HG02588 (cell line): ENCODE results near the gene CDH4.

Source experiments
- ATAC-seq: cut with Tn5 transposase; IDR thresholded peaks from one replicate; pipeline ENCODE4 v1.9.1; 2021; ENCODE audit warnings: mild to moderate bottlenecking, moderate library complexity; ENCODE audit not compliant: unreplicated experiment

The CDH4 gene

DNA sequence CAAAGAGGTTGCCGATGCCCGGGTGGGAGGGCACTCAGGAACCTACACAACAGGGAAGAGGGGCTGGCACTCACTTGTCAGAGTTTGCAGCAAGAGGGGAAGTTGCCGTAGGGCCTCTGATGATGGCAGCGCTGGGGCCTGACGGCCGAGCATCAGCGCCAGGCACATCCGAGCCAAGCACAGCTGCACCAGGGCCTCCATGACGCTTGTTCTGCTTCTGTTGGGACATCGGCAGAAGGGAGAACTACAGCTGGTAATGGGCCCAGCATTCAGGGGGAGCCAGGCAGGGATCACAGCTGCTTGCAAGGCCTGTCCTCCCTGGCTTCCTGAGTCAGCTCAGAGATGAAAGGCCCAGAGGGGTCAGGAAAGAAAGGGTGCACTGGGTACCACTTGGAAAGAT, 367.7 kb downstream of the CDH4 start:
- no peak for ATAC-seq

DNA sequence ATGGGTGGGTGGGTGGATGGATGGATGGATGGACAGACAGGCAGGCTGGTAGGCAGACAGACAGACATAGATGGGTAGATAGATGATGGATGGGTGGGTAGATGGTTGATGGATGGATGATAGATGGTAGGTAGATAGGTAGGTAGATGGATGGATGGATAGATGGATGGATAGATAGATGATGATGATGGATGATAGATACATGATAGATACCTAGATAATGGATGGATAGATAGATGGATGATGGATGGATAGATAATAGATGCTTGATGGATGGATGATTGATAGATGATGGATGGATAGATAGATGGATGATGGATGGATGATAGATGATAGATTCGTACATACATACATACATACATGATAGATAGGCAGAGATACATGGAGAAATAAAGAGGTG, 368.1 kb downstream of the CDH4 start:
- ATAC-seq: no peak

DNA sequence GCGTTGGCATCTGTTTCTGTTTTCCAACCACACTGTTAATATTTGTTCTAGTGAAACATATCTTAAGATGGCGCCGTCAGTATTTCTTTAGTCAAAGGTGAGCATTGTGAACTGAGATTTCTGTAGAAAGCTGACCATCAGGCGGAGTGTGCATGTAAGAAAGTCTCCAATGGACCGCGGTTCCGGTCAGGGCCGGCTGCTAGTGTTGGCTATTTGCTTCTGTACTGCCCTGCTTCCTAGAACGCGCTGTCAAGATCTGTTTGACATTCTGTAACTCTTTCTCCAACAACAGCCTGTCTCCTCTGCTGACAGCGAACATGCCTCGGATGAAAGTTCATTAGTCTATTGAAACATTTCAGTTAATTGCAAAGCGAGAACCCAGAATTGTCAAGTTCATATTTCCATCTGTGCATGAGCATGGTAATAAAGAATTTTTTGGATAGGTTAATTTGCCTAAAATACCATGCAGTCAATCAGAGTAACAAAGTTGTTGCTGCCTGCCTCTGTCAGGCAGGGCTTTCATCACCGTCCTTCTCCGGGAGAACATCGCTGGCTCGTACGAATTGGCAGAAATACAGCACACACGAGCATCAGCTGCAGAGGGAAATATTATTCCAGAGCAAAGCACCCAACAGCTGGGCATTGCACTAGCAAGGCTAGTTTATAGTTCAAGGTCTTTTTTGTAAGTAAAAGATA, 369.1 kb downstream of the CDH4 start:
- no peak for ATAC-seq

DNA sequence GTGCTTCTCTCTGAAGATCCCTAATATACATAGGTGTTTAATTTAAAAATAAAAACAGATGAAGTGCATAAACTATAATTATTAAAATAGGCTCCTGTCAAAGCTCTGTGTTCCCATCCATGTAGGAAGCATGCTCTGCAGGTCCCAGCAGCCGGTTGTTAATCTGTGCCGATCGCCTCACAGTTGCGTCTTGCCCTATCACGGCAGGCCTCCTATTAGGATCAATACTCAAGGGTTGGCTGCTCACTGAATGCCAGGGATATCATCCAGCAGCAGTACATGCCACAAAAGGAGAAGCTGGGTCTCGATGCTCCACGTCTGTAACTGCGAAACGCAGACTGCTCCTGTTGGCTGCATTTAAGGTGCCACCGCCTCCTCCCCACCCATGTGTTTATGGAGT, 369.8 kb downstream of the CDH4 start:
- ATAC-seq: no peak

DNA sequence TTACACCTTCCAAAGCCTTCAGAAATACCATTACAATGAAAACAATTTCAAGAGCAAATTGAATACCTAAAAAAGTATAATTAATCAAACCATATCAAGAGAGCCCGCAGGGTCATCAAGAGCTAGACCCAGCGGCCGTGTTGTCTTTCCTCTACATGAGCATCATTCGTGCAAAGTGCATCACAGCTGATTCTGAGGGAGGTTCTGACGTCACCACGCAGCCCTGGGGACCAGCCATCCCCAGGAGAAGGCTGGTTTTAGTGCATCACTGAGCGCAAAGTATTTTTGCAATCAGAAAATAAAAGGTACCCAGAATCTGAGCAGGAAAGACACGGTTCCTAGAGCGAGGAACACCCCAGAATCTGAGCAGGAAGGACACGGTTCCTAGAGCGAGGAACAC, 371.4 kb downstream of the CDH4 start:
- ATAC-seq: no peak

DNA sequence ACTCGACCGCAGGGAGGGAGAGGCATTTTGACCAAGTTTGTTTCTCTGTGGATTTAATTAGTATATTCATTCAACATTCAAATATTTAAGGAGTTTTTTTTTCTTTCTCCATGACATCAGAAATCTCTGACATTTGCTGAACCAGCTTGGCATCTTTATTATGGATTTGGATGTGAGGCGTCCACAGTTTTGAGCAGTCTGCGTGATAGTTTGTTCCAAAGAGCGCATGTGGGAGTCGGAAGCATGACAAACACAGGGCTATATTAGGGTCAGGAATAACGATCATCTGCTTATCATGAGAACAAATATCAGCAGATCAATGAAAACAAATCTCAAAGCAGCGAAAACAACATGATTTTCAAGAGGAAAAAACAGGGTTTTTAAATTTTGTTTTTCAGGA, 373.2 kb downstream of the CDH4 start:
- ATAC-seq: no peak

DNA sequence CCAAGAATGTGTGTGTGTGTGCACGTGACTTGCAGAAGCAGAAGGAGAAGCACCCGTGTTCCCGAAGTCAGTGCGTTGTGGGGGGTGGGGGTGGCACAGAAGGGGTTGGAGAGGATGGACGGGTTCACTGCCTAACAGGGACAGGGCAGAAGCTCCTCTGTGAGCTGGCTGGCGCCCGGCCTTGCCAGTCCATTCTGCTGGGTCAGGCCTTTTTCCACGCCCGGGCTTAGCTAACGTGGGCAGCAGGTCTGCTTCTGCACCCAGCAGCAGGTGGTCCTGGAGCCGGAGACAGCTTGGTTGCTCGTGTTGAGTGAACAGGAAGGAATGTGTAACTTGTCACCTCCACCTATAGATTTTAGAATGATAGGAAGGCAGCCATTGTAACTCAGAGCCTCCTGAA, 374.4 kb downstream of the CDH4 start:
- no peak for ATAC-seq

DNA sequence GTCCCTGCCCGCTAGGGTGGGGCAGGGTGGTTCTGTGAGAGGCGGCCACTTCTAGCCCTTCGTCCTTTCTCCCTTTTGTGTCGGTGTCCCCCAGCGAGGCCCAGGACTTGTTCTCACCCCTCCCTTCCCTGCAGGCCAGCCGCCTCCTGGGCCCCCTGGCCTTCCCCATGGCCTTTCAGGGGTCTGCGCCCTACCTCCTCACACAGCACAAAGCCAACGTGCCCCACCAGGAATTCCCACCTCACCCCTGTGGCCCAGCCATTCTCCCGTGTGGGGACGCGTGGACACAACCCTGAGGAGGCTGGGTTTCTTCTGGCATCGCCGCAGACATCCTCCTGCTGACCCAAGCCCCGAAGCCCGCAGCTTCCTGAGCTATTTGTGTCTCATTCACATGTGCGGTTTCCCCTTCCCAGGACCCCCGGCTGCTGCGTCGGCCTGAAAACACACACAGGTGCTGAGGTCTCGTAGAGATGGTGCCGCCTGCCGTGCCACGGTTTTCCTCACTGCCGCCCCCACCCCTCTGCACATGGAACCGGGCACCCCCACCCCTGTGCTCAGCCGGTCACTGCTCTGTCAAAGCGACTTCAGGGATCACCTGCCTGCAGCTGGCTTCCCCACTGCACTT, 375.8 kb downstream of the CDH4 start:
- ATAC-seq: no peak

DNA sequence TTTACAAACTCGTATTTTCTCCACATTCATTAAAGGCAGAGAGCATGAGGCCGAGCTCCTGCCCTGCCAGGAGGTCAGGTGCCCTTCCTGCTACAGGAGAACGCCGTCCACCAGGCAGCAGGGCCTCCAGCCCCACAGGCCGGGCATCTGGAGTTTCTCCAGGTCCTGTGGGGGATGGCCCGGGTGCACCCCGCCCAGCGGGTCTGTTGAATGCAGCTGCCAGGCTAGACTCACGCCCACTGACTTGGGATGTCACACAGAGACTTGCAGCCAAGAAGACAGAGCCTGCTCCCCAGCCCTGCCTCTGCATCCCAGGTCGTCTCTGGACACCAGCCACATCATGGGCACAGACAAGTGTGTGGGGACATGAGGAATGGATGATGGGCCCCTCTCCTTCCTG, 376.4 kb downstream of the CDH4 start:
- no peak for ATAC-seq

DNA sequence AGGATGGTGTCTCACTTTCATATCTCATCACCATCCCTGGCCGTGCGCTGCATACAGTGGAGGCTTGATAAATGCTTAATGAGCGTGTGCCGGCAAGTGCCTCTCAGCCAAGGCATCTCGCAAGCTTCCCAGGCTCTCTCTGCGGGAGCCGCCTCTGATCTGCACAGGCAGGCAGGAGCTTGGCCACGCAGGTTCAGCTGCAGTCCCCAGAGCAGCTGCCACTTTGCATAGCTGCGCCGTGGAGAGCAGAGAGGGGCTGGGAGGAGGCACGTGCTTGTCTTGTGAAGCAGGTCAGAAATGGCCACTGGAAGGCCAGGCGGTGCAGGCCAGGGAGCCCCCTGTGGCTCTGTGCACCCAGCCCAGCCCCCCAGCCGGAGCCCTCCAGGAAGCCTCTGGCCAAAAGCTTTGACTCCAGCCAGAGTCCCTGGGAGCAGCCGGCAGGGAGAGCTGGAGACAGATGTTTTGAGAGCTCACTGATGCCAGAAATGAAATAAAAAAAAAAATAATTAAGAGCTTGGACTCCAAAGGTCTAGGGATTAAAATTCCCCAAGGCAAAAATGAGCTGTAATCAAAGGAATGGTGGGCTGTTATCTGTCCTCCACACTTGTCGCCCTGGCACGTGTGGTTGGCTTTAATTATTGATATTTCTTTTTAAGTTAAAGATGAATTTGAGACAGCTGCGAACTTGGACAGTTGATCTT, 377.0 kb downstream of the CDH4 start:
- ATAC-seq: no peak

DNA sequence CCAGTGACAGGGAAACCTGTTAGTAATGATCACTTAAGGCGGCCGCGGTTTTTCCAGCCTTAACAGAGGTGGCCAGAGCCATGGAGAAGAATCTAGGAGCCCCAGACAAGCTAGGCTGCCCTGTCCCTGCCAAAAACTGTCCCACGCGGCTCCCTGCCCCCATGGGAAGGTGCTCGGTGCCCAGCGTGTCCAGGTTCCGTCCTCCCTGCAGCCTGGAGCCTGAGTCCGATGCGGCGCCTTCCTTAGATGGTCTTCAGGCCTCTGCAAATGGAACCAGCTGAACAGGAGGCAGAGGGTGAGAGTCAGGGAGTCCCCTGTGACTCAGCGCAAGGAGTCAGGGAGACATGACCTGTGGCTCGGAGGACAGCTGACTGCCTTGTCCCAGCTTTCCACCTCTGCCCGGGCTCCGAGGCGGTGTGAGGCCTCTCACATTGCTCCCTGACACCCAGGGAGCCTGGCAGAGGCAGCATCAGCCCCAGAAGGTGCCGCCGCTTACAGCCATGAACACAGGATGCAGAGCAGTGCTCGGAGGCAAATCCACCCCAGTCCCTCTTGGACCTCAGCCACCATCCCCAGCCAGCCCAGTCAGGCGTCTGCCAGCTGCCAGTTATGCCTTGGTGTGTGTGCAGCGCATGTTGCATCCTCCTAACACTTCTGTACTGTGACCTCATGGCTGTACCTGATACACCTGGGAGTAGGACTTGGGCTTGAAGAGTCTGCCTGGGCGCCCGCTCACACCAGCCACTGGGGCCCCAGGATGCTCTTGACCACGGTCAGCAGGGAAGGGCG, 377.7 kb downstream of the CDH4 start:
- ATAC-seq: no peak

DNA sequence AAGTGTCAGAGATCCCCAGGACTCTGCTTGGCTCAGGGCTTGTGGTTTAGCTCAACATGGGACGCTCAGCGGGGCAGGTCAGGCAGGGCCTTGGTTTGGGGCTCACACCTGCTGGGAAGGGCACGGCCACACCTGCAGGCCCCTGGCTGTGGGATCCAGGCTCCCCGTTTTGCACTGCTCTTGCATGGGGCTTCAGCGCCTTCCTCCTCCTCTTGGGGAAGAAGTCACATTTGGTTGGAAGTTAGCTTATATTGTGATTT, 378.3 kb downstream of the CDH4 start:
- no peak for ATAC-seq

DNA sequence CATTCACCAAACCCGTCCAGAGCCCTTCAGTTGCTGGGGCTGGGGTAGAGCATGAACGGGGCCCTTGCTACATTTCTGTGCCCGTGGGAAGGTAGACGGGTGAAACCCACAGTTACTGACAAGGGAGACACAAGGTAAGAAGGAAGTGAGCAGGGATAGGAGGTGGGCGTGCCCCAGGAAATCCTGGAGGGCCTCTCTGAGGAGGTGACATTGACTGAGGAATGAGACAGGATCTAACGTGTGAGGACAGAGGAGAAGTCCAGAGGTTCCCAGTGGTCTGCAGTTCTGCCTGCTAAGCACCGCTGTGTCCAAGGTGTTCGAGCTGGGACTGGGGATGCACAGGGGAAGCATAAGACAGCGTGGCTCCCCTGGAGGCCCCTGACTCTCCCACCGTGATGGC, 378.8 kb downstream of the CDH4 start:
- ATAC-seq: no peak

DNA sequence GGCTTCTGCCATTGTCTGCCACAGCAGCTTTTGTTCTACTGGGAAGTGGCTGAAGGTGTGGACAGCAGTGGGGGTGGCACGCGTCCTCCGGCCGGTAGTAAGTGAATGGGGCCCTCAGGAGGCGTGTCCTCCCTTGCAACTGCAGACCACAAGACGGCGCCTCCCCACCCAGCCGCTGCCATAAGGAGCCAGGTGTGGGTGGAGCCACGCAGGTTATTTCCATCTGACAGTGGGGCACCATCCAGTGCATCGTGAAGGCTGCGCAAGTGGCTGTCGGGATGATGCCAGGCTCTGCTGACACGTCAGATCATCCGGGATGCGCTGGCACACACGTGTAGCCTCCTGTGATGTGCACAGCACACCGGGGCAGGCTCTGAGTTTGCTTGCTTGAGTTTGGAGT, 379.7 kb downstream of the CDH4 start:
- ATAC-seq: no peak

DNA sequence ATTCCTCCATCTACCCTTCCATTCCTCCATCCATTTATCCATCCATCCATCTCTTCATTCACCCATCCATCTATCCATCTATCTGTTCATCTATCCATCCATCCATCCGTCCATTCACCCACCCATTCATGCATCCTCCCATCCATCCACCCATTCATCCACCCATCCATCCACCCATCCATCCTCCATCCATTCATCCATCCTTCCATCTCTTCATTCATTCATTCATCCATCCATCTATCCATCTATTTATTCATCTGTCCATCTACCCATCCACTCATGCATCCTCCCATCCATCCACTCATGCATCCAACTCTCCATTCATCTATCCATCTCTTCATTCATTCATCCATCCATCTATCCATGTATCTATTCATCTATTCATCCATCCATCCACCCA, 380.9 kb downstream of the CDH4 start:
- no peak for ATAC-seq

DNA sequence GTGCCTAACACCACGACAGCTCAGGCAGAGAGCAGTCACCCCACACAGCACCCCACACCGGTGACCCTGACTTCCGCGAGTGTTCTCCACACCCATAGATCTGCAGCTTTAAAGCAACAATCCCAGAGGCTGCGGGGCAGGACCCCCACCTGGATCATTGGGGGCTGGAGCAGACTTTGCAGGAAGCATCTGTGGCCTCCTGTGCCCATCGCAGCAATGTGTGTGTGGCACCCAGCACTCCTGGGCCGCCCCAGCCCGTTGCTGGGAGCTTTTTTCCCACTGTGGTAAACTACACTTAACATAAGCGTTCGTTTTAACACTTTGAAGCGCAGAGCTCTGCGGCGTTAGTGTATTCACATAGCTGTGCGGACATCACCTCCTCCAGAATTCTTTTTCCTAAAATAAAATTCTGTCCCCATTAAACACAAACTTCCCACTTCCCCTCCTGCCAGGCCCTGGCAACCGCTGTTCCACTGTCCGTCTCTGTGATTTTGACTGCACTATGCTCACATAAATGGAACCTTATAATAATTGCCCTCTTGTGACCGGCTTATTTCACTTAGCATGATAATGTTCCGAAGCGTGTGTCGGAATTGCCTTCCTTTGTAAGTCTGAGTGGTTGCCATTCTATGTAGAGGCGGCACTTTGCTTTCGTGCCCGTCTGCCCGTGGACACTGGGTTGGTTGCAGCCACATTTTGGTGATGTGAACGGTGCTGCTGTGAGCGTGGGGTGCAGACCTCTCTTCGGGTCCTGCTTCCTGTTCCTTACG, 382.5 kb downstream of the CDH4 start:
- ATAC-seq: no peak

DNA sequence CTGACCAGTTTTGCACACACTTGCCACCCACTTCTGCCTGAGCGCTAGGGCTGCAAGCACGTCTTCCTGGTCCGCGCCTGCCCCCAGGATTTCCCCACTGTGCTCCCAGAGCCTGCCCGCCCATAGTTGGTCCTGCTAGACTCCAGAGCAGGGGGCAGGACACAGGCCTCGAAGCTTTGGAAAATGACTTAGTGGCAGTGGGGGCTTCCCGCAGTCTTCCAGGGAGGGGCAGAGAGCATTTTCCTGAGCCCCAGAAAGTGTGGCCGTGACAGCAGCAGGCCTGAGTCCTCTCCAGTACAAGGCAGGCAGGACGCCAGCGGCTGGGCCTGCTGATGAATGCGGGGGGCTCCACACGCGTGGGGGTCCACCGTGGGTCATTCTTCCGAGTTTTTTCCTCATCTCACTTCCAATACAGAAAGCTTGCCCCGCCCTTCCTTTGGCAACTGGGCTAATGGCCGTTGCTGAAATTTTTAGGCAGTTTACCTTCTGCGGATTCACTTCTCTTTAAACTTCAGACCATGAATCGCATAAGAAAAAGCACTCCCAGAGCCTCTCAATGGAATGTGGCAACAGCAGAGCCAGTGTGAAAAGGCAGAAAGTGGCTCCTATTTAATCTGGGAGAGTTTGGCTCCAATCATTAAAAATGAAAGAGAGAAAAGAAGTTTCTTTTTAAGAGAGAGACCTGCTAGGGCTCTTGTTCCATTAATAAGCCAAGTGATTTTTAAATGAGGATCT, 383.8 kb downstream of the CDH4 start:
- no peak for ATAC-seq

DNA sequence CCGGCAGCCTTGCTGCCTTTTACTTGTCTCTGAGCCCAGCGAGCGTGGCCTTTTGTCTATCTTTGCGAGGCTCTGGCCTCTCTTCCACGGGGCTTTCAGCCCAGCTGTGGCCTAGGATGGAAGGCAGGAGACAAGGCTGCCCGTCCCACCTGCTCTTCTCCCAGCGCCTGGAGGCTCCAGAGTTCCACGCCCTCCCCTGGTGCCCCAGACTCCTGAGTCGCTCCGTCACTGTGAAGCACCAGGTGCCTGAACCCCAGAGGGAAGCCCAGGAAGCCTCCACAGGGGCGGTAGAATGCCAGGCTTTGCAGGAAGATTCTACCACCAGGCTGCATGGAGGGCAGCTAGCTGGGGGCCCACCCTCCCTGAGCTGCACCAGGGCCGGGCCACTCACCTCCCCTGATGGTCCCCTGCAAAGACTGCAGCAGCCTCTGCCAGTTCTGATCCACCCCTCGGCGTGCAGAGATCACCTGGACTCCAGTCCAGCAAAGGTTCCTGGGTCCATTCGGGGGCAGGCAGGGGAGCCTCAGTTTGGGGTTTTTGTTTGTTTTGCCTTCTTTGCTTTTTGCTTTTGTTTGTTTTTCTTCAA, 384.6 kb downstream of the CDH4 start:
- no peak for ATAC-seq

DNA sequence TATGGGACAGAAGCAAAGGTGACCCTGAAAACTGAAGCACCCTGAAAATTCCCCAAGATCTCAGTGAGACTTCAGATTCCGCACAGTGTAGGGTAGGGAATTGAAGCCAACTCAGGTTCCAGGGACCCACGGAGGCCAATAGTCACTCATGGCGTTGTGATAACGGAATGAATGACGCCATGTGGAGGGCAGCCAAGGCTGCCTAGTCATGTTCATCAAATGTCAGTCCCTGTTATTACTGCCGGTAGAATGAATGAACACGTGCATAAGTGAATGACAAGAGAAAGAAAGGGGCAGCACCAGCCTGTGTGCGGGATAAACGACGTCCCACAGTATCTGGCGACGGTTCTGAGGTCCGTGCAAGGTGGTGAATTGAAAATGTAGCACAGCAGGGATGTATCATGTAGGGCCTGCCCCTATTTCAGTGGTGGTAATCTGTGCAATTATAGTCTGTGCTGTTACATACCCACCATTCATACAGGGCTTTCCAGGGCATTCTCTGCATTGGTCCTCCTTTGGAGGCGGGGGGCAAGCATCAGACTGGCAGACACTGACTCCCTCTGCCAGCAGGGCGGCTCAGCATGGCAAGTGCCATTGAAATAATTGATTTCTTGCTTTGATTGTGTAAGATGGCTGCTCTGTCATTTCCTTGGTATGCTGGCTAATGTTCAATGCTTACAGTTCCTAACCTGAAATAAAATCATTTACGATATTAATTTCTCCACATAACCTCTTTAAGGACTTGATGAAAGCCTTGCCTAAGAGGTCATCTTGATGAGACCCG, 386.9 kb downstream of the CDH4 start:
- ATAC-seq: no peak
